Measurements from ENCODE around the gene NEUROD1. TPM values are rescaled to one million over a fixed set of nuclear protein-coding genes. Genes with fewer than 3 reads are reported as not detected.

Gene NEUROD1
- total RNA-seq, 1 experiment from 2014 or later, result not detected

DNA sequence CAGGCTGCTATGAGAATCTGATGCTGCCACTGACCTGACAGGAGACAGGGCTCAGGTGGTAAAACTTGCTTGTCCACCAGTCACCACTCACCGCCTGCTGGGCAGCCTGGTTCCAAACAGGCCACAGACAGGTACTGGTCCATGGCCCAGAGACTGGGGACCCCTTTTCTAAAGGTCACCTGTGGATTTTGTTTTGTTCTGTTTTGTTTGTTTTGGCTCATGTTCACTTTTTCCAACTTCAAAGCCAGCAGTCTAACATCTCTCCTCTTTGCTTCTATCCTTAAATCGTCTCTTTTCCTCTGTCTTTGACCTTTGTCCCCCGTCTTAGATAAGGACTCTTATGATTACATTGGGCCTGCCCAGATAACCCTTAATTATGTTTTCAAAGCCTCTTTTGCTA is 20.1 kb downstream of the NEUROD1 start:
- no peaks in the 10 kb centered on the region for H3K9me3 ChIP-seq (ENCODE audit: low read length)
- DNase-seq (peak; percentile 4), ATAC-seq (no peak)
- no peak overlapping the region for H3K4me3 ChIP-seq (ENCODE audit: low read length)
- no peaks in the 10 kb centered on the region for H3K27me3 ChIP-seq (ENCODE audit: low read length)
- H3K9ac ChIP-seq (ENCODE audit: low read length), result no peak overlapping the region
- intact Hi-C loops (cut with micrococcal nuclease), result no loop called here
- H3K27ac ChIP-seq (ENCODE audit: low read length), result no peak overlapping the region
- BruUV-seq (replicated peaks), result no TSS peak
- H3K36me3 ChIP-seq (ENCODE audit: low read depth, low read length), result no peaks in the 10 kb centered on the region
- POLR2A ChIA-PET (ENCODE audit: unreplicated experiment), result no interaction called here
- H4K20me1 ChIP-seq (ENCODE audit: low read length), result no peaks in the 10 kb centered on the region
- H3K9me2 ChIP-seq (replicated peaks; ENCODE audit: low read length), result no peaks in the 10 kb centered on the region
- CTCF ChIA-PET, result no interaction called here
- H3K4me1 ChIP-seq (ENCODE audit: insufficient read depth, low read length), result 0 out of 2 replicates have a peak, but pooled peaks cover 8% of the 10 kb centered on the region
- no peak overlapping the region for H2AFZ ChIP-seq (ENCODE audit: low read length)
- no peak overlapping the region for H3K4me2 ChIP-seq (ENCODE audit: low read length)
- no peaks in the 10 kb centered on the region for H3F3A ChIP-seq (ENCODE audit: low read length, unreplicated experiment)
- no peak for TF ChIP-seq EZH2 (IDR thresholded peaks at IDR 0.05; ENCODE audit: low read length, unreplicated experiment)
- TF ChIP-seq, protein P1, sequence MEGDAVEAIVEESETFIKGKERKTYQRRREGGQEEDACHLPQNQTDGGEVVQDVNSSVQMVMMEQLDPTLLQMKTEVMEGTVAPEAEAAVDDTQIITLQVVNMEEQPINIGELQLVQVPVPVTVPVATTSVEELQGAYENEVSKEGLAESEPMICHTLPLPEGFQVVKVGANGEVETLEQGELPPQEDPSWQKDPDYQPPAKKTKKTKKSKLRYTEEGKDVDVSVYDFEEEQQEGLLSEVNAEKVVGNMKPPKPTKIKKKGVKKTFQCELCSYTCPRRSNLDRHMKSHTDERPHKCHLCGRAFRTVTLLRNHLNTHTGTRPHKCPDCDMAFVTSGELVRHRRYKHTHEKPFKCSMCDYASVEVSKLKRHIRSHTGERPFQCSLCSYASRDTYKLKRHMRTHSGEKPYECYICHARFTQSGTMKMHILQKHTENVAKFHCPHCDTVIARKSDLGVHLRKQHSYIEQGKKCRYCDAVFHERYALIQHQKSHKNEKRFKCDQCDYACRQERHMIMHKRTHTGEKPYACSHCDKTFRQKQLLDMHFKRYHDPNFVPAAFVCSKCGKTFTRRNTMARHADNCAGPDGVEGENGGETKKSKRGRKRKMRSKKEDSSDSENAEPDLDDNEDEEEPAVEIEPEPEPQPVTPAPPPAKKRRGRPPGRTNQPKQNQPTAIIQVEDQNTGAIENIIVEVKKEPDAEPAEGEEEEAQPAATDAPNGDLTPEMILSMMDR (conservative IDR thresholded peaks at IDR 0.05; ENCODE audit: low read depth, low read length), result no peak
- no peak for TF ChIP-seq EZH2phosphoT487 (IDR thresholded peaks at IDR 0.05; ENCODE audit: borderline replicate concordance, low read length)
- no peaks in the 10 kb centered on the region for H3K79me2 ChIP-seq (ENCODE audit: low read length)

DNA sequence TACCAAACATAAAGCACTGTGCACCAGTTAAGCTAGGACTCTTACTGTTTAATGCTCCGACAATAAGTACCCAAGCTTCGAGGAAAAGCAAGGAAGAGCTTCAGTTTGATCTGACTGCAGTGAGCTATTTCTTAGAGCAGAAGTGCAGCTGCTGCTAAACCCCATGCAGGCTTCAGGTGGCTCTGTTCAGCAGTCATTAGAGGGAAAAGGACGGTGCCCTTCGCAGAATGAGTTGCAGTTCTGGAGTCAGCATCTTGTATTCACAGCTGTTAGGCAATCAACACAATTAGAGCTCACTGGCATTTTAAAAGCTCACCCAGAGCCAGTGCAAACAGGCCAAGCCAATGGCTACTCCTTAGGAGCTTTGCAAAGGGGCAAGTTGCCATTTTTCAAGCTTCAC is 21.9 kb downstream of the NEUROD1 start:
- Histone ChIP-seq H3K79me2 (ENCODE audit: low read length) (no peaks in the 10 kb centered on the region), H2AFZ (ENCODE audit: low read length) (no peak overlapping the region), H3K27ac (ENCODE audit: low read length) (no peak overlapping the region), H3K4me1 (ENCODE audit: insufficient read depth, low read length) (0 out of 2 replicates have a peak, but pooled peaks cover 8% of the 10 kb centered on the region), H3K9ac (ENCODE audit: low read length) (no peak overlapping the region), H3K27me3 (ENCODE audit: low read length) (no peaks in the 10 kb centered on the region), H3F3A (ENCODE audit: low read length, unreplicated experiment) (no peaks in the 10 kb centered on the region), H3K4me2 (ENCODE audit: low read length) (no peak overlapping the region), H3K4me3 (ENCODE audit: low read length) (no peak overlapping the region), H3K36me3 (ENCODE audit: low read depth, low read length) (no peaks in the 10 kb centered on the region), H4K20me1 (ENCODE audit: low read length) (no peaks in the 10 kb centered on the region), H3K9me2 (replicated peaks; ENCODE audit: low read length) (no peaks in the 10 kb centered on the region), H3K9me3 (ENCODE audit: low read length) (no peaks in the 10 kb centered on the region)
- ATAC-seq (no peak), DNase-seq (no peak)
- POLR2A ChIA-PET (ENCODE audit: unreplicated experiment), result interaction anchor here (0.6 kb wide), 1 partner anchor 317 kb away, joined by 4 read pairs; no protein-coding TSS in a partner anchor
- intact Hi-C loops (cut with micrococcal nuclease), result no loop called here
- TF ChIP-seq EZH2 (IDR thresholded peaks at IDR 0.05; ENCODE audit: low read length, unreplicated experiment), result no peak
- TF ChIP-seq, protein P1 (conservative IDR thresholded peaks at IDR 0.05; ENCODE audit: low read depth, low read length), result no peak
- TF ChIP-seq EZH2phosphoT487 (IDR thresholded peaks at IDR 0.05; ENCODE audit: borderline replicate concordance, low read length), result no peak
- no TSS peak for BruUV-seq (replicated peaks)
- CTCF ChIA-PET, result interaction anchor here (0.6 kb wide), 1 partner anchor 57 kb away, joined by 3 read pairs; no protein-coding TSS in a partner anchor

DNA sequence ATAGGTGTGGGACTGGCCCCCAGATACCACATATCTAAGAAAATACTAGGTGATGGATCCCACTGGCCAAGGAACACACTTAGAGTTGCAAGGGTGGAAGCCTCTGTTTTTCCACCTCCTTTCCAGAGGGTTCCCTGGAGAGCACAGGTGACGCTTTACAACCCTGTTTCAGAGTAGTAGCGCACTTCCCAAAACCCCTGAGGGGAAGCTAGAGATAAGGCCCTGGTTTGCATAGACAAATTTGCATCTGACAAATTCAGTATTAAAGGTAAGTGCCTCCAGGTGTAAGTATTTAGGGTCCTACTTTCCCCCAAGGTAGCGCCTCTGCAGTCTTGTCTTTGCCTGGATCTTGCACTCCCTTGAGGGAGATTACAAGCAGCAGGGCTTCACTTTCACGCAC is 22.9 kb downstream of the NEUROD1 start:
- no peak overlapping the region for H3K9ac ChIP-seq (ENCODE audit: low read length)
- ChIA-PET POLR2A (ENCODE audit: unreplicated experiment) (interaction anchor here (0.6 kb wide), 1 partner anchor 922 kb away, joined by 4 read pairs; no protein-coding TSS in a partner anchor), CTCF (no interaction called here)
- BruUV-seq (replicated peaks), result no TSS peak
- H4K20me1 ChIP-seq (ENCODE audit: low read length), result no peaks in the 10 kb centered on the region
- H3K27me3 ChIP-seq (ENCODE audit: low read length), result no peaks in the 10 kb centered on the region
- no peaks in the 10 kb centered on the region for H3K9me3 ChIP-seq (ENCODE audit: low read length)
- H3K4me2 ChIP-seq (ENCODE audit: low read length), result peak overlapping the region; percentile 91
- no peaks in the 10 kb centered on the region for H3K9me2 ChIP-seq (replicated peaks; ENCODE audit: low read length)
- intact Hi-C loops (cut with micrococcal nuclease), result no loop called here
- no peak for ATAC-seq
- no peaks in the 10 kb centered on the region for H3F3A ChIP-seq (ENCODE audit: low read length, unreplicated experiment)
- TF ChIP-seq, protein P1 (conservative IDR thresholded peaks at IDR 0.05; ENCODE audit: low read depth, low read length), result no peak
- DNase-seq, result no peak
- H3K4me3 ChIP-seq (ENCODE audit: low read length), result peak overlapping the region; percentile 85
- no peaks in the 10 kb centered on the region for H3K36me3 ChIP-seq (ENCODE audit: low read depth, low read length)
- no peak overlapping the region for H3K27ac ChIP-seq (ENCODE audit: low read length)
- H2AFZ ChIP-seq (ENCODE audit: low read length), result peak overlapping the region; percentile 98
- H3K79me2 ChIP-seq (ENCODE audit: low read length), result no peaks in the 10 kb centered on the region
- 0 out of 2 replicates have a peak, but pooled peaks cover 8% of the 10 kb centered on the region for H3K4me1 ChIP-seq (ENCODE audit: insufficient read depth, low read length)
